Measurements from ENCODE around the gene RND2. TPM values are rescaled to one million over a fixed set of nuclear protein-coding genes. Genes with fewer than 3 reads are reported as not detected.

RND2 gene
- total and polyA plus RNA-seq, 9 of the 15 experiments (the other 6 are each of a cell fraction or from before 2014, with no cell fraction given), result 0.15 to 1.9 (median 0.98) TPM

- TF ChIP-seq TAF15 (IDR thresholded peaks at IDR 0.05; ENCODE audit: low read depth, low read length) (no peak), ZNF75A (CRISPR knock-in tag; IDR thresholded peaks at IDR 0.05) (no peak), BDP1 (IDR thresholded peaks at IDR 0.05; ENCODE audit: insufficient read depth, insufficient read length) (no peak), POLR2A (conservative IDR thresholded peaks at IDR 0.05) (peak; percentile 75), ZBTB7A (IDR thresholded peaks at IDR 0.05; ENCODE audit: borderline replicate concordance, control insufficient read depth, low read depth, low read length) (no peak), BCOR (IDR thresholded peaks at IDR 0.05) (no peak), KAT8 (IDR thresholded peaks at IDR 0.05; ENCODE audit: low read depth) (no peak), CSDE1 (IDR thresholded peaks at IDR 0.05) (no peak), FOXK1 (CRISPR knock-in tag; IDR thresholded peaks at IDR 0.05; ENCODE audit: borderline replicate concordance) (no peak), TFAP4 (CRISPR knock-in tag; IDR thresholded peaks at IDR 0.05; ENCODE audit: borderline replicate concordance) (no peak), WHSC1 (IDR thresholded peaks at IDR 0.05; ENCODE audit: low read length) (no peak), ZNF253 (CRISPR knock-in tag; conservative IDR thresholded peaks at IDR 0.05) (no peak), SMARCB1 (IDR thresholded peaks at IDR 0.05; ENCODE audit: insufficient read length, low read depth) (no peak), CREB1 (IDR thresholded peaks at IDR 0.05) (no peak), CREB1 (CRISPR knock-in tag; IDR thresholded peaks at IDR 0.05) (no peak), DEAF1 (CRISPR knock-in tag; IDR thresholded peaks at IDR 0.05) (no peak), CTCF (IDR thresholded peaks at IDR 0.05 in 2 of 3, conservative IDR thresholded peaks at IDR 0.05 in 1 of 3; ENCODE audit: insufficient read depth in 2 of 3, low read depth in 1 of 3, low read length in 3 of 3) (peak in 2 of 3 experiments; percentile 21 to 30; a peak in 3 of 6 replicates), OTX1 (CRISPR knock-in tag; IDR thresholded peaks at IDR 0.05) (no peak), ZNF134 (CRISPR knock-in tag; conservative IDR thresholded peaks at IDR 0.05) (no peak), SRSF1 (IDR thresholded peaks at IDR 0.05; ENCODE audit: low read depth, low read length) (no peak), JUND (IDR thresholded peaks at IDR 0.05; ENCODE audit: borderline replicate concordance, low read depth, low read length) (no peak), JUND (tag; IDR thresholded peaks at IDR 0.05; ENCODE audit: borderline replicate concordance, low read depth, low read length) (no peak), MCM7 (IDR thresholded peaks at IDR 0.05) (no peak), FOXK2 (conservative IDR thresholded peaks at IDR 0.05 in 1 of 2, IDR thresholded peaks at IDR 0.05 in 1 of 2; ENCODE audit: low read depth in 2 of 2) (no peak), SNAPC5 (CRISPR knock-in tag; IDR thresholded peaks at IDR 0.05) (no peak), FOXJ2 (tag; IDR thresholded peaks at IDR 0.05) (no peak), USF1 (CRISPR knock-in tag; IDR thresholded peaks at IDR 0.05) (no peak)
Observed at GRCh38 chr17:43003542-43004172, 21.4 kb upstream of the RND2 start (continued).

All from K562 (cell line).